ENCODE data around the gene ATOSA. TPM values are rescaled to one million over a fixed set of nuclear protein-coding genes. Genes with fewer than 3 reads are reported as not detected.

Gene ATOSA
- total and polyA plus RNA-seq, 2 of the 13 experiments (the other 11 are each of a cell fraction or from before 2014, with no cell fraction given): 6.6 to 16.3 TPM

DNA sequence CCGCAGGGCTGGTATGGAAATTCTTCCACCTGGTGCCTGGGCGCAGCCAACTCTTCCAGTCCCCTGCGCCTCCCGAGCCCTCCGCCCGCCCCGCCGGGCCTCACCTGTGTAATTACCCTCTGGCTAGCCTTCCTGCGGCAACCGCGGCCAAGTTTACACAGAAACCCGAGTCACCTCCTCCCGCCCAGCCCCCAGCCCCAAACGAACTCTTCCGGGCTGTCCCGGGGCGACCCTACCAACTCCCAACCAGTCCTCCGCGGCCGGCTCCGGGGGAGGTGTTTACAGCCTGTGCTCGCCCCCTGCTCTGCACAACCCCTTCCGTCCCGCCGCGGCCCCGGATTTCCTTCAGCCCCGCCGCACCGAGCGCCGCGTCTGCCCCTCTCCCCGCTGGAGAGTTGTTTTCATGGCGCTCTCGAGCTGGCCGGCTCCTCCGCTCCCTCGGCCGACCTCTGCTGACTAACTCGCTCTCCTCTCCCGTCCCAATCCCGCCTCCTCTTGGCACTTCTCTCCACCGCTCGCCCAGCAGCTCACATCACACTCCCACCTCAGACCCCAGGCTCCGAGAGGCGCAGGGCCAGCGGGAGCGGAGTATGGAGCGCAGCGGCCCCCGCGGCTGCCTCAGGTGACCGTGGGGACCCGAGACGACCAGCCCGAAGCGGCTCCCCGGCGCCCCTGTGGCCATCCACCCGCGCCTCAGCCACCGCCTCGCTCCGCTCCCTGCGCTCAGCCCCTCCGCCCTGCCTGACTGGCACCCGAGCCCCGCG, 538 bp downstream of the ATOSA start (continued):
- TF ChIP-seq, protein P1, sequence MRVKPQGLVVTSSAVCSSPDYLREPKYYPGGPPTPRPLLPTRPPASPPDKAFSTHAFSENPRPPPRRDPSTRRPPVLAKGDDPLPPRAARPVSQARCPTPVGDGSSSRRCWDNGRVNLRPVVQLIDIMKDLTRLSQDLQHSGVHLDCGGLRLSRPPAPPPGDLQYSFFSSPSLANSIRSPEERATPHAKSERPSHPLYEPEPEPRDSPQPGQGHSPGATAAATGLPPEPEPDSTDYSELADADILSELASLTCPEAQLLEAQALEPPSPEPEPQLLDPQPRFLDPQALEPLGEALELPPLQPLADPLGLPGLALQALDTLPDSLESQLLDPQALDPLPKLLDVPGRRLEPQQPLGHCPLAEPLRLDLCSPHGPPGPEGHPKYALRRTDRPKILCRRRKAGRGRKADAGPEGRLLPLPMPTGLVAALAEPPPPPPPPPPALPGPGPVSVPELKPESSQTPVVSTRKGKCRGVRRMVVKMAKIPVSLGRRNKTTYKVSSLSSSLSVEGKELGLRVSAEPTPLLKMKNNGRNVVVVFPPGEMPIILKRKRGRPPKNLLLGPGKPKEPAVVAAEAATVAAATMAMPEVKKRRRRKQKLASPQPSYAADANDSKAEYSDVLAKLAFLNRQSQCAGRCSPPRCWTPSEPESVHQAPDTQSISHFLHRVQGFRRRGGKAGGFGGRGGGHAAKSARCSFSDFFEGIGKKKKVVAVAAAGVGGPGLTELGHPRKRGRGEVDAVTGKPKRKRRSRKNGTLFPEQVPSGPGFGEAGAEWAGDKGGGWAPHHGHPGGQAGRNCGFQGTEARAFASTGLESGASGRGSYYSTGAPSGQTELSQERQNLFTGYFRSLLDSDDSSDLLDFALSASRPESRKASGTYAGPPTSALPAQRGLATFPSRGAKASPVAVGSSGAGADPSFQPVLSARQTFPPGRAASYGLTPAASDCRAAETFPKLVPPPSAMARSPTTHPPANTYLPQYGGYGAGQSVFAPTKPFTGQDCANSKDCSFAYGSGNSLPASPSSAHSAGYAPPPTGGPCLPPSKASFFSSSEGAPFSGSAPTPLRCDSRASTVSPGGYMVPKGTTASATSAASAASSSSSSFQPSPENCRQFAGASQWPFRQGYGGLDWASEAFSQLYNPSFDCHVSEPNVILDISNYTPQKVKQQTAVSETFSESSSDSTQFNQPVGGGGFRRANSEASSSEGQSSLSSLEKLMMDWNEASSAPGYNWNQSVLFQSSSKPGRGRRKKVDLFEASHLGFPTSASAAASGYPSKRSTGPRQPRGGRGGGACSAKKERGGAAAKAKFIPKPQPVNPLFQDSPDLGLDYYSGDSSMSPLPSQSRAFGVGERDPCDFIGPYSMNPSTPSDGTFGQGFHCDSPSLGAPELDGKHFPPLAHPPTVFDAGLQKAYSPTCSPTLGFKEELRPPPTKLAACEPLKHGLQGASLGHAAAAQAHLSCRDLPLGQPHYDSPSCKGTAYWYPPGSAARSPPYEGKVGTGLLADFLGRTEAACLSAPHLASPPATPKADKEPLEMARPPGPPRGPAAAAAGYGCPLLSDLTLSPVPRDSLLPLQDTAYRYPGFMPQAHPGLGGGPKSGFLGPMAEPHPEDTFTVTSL (CRISPR knock-in tag; IDR thresholded peaks at IDR 0.05; ENCODE audit: borderline replicate concordance): peak; percentile 60; the same call in 1 of the 2 replicates
- TF ChIP-seq SAFB2 (CRISPR knock-in tag; IDR thresholded peaks at IDR 0.05; ENCODE audit: borderline replicate concordance, low read depth) (no peak), ZNF383 (CRISPR knock-in tag; IDR thresholded peaks at IDR 0.05; ENCODE audit: borderline replicate concordance) (no peak), ZNF652 (CRISPR knock-in tag; IDR thresholded peaks at IDR 0.05; ENCODE audit: borderline replicate concordance, low read depth) (no peak), CEBPG (CRISPR knock-in tag; IDR thresholded peaks at IDR 0.05) (no peak), ZNF547 (CRISPR knock-in tag; IDR thresholded peaks at IDR 0.05) (no peak; the same call in 1 of the 2 replicates), MEIS1 (CRISPR knock-in tag; IDR thresholded peaks at IDR 0.05; ENCODE audit: borderline replicate concordance) (peak; percentile 20; the same call in 1 of the 2 replicates), ZNF121 (CRISPR knock-in tag; IDR thresholded peaks at IDR 0.05) (no peak), HDAC6 (IDR thresholded peaks at IDR 0.05; ENCODE audit: low read depth, low read length) (no peak), MTA1 (CRISPR knock-in tag; IDR thresholded peaks at IDR 0.05; ENCODE audit: borderline replicate concordance) (no peak), ZNF891 (CRISPR knock-in tag; IDR thresholded peaks at IDR 0.05) (peak; percentile 58; the same call in 1 of the 2 replicates)
- TF ChIP-seq, protein P2, sequence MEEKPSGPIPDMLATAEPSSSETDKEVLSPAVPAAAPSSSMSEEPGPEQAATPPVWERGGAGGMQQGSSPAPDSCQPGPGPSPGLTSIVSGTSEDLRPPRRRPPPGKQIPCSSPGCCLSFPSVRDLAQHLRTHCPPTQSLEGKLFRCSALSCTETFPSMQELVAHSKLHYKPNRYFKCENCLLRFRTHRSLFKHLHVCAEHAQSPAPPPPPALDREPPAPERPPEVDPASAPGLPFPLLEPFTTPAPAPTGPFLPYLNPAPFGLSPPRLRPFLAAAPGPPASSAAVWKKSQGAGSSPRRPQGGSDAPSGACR (CRISPR knock-in tag; IDR thresholded peaks at IDR 0.05): peak; percentile 28; the same call in 1 of the 2 replicates
- TF ChIP-seq, protein P3, sequence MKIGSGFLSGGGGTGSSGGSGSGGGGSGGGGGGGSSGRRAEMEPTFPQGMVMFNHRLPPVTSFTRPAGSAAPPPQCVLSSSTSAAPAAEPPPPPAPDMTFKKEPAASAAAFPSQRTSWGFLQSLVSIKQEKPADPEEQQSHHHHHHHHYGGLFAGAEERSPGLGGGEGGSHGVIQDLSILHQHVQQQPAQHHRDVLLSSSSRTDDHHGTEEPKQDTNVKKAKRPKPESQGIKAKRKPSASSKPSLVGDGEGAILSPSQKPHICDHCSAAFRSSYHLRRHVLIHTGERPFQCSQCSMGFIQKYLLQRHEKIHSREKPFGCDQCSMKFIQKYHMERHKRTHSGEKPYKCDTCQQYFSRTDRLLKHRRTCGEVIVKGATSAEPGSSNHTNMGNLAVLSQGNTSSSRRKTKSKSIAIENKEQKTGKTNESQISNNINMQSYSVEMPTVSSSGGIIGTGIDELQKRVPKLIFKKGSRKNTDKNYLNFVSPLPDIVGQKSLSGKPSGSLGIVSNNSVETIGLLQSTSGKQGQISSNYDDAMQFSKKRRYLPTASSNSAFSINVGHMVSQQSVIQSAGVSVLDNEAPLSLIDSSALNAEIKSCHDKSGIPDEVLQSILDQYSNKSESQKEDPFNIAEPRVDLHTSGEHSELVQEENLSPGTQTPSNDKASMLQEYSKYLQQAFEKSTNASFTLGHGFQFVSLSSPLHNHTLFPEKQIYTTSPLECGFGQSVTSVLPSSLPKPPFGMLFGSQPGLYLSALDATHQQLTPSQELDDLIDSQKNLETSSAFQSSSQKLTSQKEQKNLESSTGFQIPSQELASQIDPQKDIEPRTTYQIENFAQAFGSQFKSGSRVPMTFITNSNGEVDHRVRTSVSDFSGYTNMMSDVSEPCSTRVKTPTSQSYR (CRISPR knock-in tag; IDR thresholded peaks at IDR 0.05; ENCODE audit: borderline replicate concordance): peak; percentile 52; the same call in 1 of the 2 replicates
- TF ChIP-seq, protein P4, sequence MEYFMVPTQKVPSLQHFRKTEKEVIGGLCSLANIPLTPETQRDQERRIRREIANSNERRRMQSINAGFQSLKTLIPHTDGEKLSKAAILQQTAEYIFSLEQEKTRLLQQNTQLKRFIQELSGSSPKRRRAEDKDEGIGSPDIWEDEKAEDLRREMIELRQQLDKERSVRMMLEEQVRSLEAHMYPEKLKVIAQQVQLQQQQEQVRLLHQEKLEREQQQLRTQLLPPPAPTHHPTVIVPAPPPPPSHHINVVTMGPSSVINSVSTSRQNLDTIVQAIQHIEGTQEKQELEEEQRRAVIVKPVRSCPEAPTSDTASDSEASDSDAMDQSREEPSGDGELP (IDR thresholded peaks at IDR 0.05; ENCODE audit: borderline replicate concordance, low read depth): peak; percentile 17; the same call in 1 of the 2 replicates
- TF ChIP-seq, protein P5, sequence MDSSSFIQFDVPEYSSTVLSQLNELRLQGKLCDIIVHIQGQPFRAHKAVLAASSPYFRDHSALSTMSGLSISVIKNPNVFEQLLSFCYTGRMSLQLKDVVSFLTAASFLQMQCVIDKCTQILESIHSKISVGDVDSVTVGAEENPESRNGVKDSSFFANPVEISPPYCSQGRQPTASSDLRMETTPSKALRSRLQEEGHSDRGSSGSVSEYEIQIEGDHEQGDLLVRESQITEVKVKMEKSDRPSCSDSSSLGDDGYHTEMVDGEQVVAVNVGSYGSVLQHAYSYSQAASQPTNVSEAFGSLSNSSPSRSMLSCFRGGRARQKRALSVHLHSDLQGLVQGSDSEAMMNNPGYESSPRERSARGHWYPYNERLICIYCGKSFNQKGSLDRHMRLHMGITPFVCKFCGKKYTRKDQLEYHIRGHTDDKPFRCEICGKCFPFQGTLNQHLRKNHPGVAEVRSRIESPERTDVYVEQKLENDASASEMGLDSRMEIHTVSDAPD (CRISPR knock-in tag; IDR thresholded peaks at IDR 0.05): 0 out of 2 replicates have a peak, but pooled peaks have one; percentile 31
- TF ChIP-seq, protein P6, sequence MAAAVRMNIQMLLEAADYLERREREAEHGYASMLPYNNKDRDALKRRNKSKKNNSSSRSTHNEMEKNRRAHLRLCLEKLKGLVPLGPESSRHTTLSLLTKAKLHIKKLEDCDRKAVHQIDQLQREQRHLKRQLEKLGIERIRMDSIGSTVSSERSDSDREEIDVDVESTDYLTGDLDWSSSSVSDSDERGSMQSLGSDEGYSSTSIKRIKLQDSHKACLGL (CRISPR knock-in tag; IDR thresholded peaks at IDR 0.05): 0 out of 2 replicates have a peak, but pooled peaks have one; percentile 3

Data from HepG2 (cell line).